C1 segment of cervical spinal cord (tissue), 14 donors: ENCODE results near the gene NPY1R.

Source experiments
- DNase-seq, 14 donors: peaks; one replicate each; lab custom pipeline; 2025; lab: John Stamatoyannopoulos, UW

The NPY1R gene

GRCh38 chr4:163332526-163333406, at the start of gene NPY1R:
NPY1R (minus strand) TSS chr4:163332596; CDS start chr4:163326554, 6,042 bp downstream.
- peak in 12 of 14 donors; percentile 22 to 83 (median 62) for DNase-seq

GRCh38 chr4:163380703-163381102, 48.3 kb upstream of the NPY1R start:
- DNase-seq: no peak

GRCh38 chr4:163378661-163379060, 46.3 kb upstream of the NPY1R start:
- DNase-seq: no peak

GRCh38 chr4:163372029-163372428, 39.6 kb upstream of the NPY1R start:
- DNase-seq: no peak

GRCh38 chr4:163367651-163368050, 35.3 kb upstream of the NPY1R start:
- DNase-seq: no peak

GRCh38 chr4:163356104-163356503, 23.7 kb upstream of the NPY1R start:
- DNase-seq: no peak

- no peak for DNase-seq
Measured at GRCh38 chr4:163353054-163353453, 20.7 kb upstream of the NPY1R start.

GRCh38 chr4:163350672-163351071, 18.3 kb upstream of the NPY1R start:
- no peak for DNase-seq

GRCh38 chr4:163344147-163345125, 12.0 kb upstream of the NPY1R start:
- DNase-seq: peak in 1 of 14 donors; percentile 48

GRCh38 chr4:163343604-163344146, 11.3 kb upstream of the NPY1R start, which contains the start of gene NPY5R:
NPY5R (plus strand) TSS chr4:163343892; CDS start chr4:163350274, 6,382 bp downstream.
- DNase-seq: peak in 1 of 14 donors; percentile 48

GRCh38 chr4:163335384-163335783, 3.0 kb upstream of the NPY1R start:
- no peak for DNase-seq

GRCh38 chr4:163331629-163332376, 593 bp downstream of the NPY1R start:
- DNase-seq: peak in 3 of 14 donors; percentile 22 to 45 (median 33)

GRCh38 chr4:163330916-163331628, 1.3 kb downstream of the NPY1R start:
- peak in 1 of 14 donors; percentile 10 for DNase-seq

- DNase-seq: no peak
Measured at GRCh38 chr4:163317110-163317509, 15.3 kb downstream of the NPY1R start.

GRCh38 chr4:163309466-163309865, 22.9 kb downstream of the NPY1R start:
- DNase-seq: no peak

GRCh38 chr4:163303069-163303468, 29.3 kb downstream of the NPY1R start:
- DNase-seq: no peak

GRCh38 chr4:163300445-163300844, 32.0 kb downstream of the NPY1R start:
- DNase-seq: no peak

GRCh38 chr4:163295138-163295537, 37.3 kb downstream of the NPY1R start:
- no peak for DNase-seq

- no peak for DNase-seq
Measured at GRCh38 chr4:163284304-163284703, 48.1 kb downstream of the NPY1R start.
